ENCODE data around the gene OR2M4. TPM values are rescaled to one million over a fixed set of nuclear protein-coding genes. Genes with fewer than 3 reads are reported as not detected.
"Not testable (repeated sequence)": the region's sequence is repeated elsewhere in the genome, so short reads cannot be mapped to it uniquely, and the experiment has no call there.

The OR2M4 gene
- total RNA-seq, 1 donor from 2014 or later, result not detected

DNA sequence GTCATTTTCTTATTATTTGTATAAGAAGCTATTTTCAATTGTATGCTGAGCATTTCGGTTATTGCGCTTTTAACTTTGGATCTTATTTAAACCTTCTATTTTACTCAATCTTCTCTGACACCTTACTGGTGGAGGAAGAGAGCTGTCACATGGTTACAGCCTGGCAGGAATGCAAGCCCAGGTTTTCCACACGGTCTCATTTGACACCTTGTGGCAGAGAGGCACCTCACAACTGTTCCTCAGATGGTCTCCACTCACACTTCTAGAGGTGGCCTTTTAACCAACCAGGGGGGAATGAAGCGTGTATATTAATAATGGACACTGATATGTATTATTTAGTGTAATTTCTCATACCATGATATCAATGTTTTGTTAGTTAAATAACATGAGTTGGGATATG lies 37.0 kb downstream of the OR2M4 start:
- no peaks in the 10 kb centered on the region for H3K4me1 ChIP-seq
- no peaks in the 10 kb centered on the region for H3K9me3 ChIP-seq
- no peaks in the 10 kb centered on the region for H3K36me3 ChIP-seq
- TF ChIP-seq, protein P1, sequence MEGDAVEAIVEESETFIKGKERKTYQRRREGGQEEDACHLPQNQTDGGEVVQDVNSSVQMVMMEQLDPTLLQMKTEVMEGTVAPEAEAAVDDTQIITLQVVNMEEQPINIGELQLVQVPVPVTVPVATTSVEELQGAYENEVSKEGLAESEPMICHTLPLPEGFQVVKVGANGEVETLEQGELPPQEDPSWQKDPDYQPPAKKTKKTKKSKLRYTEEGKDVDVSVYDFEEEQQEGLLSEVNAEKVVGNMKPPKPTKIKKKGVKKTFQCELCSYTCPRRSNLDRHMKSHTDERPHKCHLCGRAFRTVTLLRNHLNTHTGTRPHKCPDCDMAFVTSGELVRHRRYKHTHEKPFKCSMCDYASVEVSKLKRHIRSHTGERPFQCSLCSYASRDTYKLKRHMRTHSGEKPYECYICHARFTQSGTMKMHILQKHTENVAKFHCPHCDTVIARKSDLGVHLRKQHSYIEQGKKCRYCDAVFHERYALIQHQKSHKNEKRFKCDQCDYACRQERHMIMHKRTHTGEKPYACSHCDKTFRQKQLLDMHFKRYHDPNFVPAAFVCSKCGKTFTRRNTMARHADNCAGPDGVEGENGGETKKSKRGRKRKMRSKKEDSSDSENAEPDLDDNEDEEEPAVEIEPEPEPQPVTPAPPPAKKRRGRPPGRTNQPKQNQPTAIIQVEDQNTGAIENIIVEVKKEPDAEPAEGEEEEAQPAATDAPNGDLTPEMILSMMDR (IDR thresholded peaks at IDR 0.05), result no peak
- intact Hi-C loops (cut with DNase I), result no loop called here
- no peak overlapping the region for H3K4me3 ChIP-seq
- no peak for ATAC-seq
- no peak overlapping the region for H3K27ac ChIP-seq
- H3K27me3 ChIP-seq (ENCODE audit: low read depth), result no peaks in the 10 kb centered on the region
- no peak for DNase-seq

DNA sequence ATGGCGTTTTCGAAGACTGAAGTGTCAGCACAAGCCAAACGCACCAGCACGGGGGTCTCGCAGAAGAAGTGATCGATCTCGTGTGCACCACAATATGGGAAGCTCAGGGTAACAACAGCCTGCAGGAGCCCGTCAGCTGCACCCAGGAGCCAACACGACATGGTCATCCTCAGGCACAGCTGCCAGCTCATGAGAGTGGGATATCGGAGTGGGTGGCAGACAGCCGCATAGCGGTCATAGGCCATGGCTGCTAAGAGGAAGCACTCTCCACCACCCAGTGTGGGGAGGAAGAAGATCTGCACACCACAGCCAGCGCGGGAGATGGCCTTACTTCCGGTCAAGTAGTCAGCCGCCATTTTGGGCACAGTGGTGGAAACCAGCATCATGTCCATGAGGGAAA lies 42.0 kb downstream of the OR2M4 start:
- DNase-seq; ATAC-seq; intact Hi-C loops (cut with DNase I): not testable (repeated sequence)

DNA sequence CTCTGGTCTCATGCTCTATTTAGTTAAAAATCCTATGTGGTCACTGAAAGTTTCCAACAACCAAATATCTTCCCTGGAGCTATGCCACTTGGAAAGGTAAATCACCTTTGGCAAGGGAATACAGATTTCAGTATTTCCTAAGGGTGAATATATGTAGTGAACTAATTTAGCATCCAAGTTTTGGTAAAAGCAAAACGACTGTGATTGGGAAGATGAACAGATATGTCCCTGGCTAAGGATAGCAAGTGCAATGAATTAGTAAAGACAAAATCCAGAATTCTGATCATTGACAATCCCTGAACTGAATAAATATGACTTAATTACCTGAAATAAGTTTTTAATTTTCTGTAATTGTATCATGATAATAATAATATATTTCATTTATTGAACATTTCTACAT lies 46.7 kb downstream of the OR2M4 start, which contains the start of gene OR2T33:
Gene OR2T33, minus strand, starts transcription at position 101 of the 400 bp plus-strand sequence. CDS start 4,162 bp downstream, outside the sequence.
- TF ChIP-seq, protein P1 (IDR thresholded peaks at IDR 0.05), result no peak
- intact Hi-C loops (cut with DNase I), result no loop called here
- ATAC-seq (no peak), DNase-seq (no peak)
- H3K9me3 ChIP-seq, result no peaks in the 10 kb centered on the region
- no peak within 1 kb of the TSS for H3K27ac ChIP-seq
- H3K36me3 ChIP-seq, result no peaks in the 10 kb centered on the region
- no peaks in the 10 kb centered on the region for H3K27me3 ChIP-seq (ENCODE audit: low read depth)
- no peak within 1 kb of the TSS for H3K4me3 ChIP-seq
- H3K4me1 ChIP-seq, result no peaks in the 10 kb centered on the region

More for the DNA sequence above, 42.0 kb downstream of the OR2M4 start:
- not testable (repeated sequence) for H3K27ac ChIP-seq; H3K4me1 ChIP-seq; H3K4me3 ChIP-seq; H3K36me3 ChIP-seq; H3K9me3 ChIP-seq; H3K27me3 ChIP-seq (ENCODE audit: low read depth)

DNA sequence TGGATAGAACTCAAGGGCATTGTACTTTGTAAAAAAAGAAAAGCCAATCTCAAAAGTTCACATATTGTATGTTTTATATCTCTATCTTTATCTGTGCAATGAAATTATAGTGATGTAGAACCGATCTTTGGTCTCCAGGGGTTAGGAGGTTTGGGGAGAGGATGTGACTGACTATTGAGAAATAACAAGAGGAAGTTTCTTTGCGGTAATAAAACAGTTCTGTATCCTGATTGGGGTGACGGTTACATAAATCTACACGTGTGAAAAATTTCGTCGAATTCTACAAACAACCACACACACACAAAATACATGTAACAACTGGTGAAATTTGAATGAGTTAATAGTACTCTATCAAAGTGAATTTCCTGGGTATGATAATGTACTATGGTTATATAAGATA lies 57.2 kb downstream of the OR2M4 start:
- Histone ChIP-seq H3K4me3 (no peak overlapping the region), H3K27me3 (ENCODE audit: low read depth) (no peaks in the 10 kb centered on the region), H3K4me1 (no peaks in the 10 kb centered on the region), H3K36me3 (no peaks in the 10 kb centered on the region), H3K9me3 (no peaks in the 10 kb centered on the region), H3K27ac (no peak overlapping the region)
- TF ChIP-seq, protein P1 (IDR thresholded peaks at IDR 0.05), result no peak
- ATAC-seq (no peak), DNase-seq (no peak)
- intact Hi-C loops (cut with DNase I), result no loop called here

Other genes with a start within 250 kb of the OR2M4 start
- gene OR2L5, start 217.8 kb upstream of the OR2M4 start, total RNA-seq, result not detected
- gene OR2L2, start 201.3 kb upstream of the OR2M4 start, total RNA-seq, result not detected
- not detected for gene OR2L3, start 184.6 kb upstream of the OR2M4 start, total RNA-seq
- gene OR2L13, start 136.2 kb upstream of the OR2M4 start, total RNA-seq, result not detected
- gene OR2M5, start 86.3 kb upstream of the OR2M4 start, total RNA-seq, result not detected
- gene OR2M2, start 56.6 kb upstream of the OR2M4 start, total RNA-seq, result not detected
- not detected for gene OR2M3, start 34.2 kb upstream of the OR2M4 start, total RNA-seq
- not detected for gene OR2T33, start 46.6 kb downstream of the OR2M4 start, total RNA-seq
- gene OR2T12, start 72.0 kb downstream of the OR2M4 start, total RNA-seq, result not detected
- gene OR2M7, start 93.2 kb downstream of the OR2M4 start, total RNA-seq, result not detected
- gene OR14C36, start 117.4 kb downstream of the OR2M4 start, total RNA-seq, result not detected
- not detected for gene OR2T4, start 130.2 kb downstream of the OR2M4 start, total RNA-seq
- gene OR2T6, start 144.3 kb downstream of the OR2M4 start, total RNA-seq, result not detected
- not detected for gene OR2T1, start 171.6 kb downstream of the OR2M4 start, total RNA-seq
- gene OR2T2, start 214.2 kb downstream of the OR2M4 start, total RNA-seq, result not detected
- not detected for gene OR2T3, start 241.9 kb downstream of the OR2M4 start, total RNA-seq

Data from lower lobe of right lung (tissue), 2 donors.